HG02571 (cell line): ENCODE measurements around the gene AAMP.
"Not testable (repeated sequence)": the region's sequence is repeated elsewhere in the genome, so short reads cannot be mapped to it uniquely, and the experiment has no call there.

Experiments
- ATAC-seq: cut with Tn5 transposase; IDR thresholded peaks from one replicate; pipeline ENCODE4 v1.9.1; 2021; ENCODE audit warnings: mild to moderate bottlenecking, moderate library complexity; ENCODE audit not compliant: unreplicated experiment

Gene AAMP

DNA sequence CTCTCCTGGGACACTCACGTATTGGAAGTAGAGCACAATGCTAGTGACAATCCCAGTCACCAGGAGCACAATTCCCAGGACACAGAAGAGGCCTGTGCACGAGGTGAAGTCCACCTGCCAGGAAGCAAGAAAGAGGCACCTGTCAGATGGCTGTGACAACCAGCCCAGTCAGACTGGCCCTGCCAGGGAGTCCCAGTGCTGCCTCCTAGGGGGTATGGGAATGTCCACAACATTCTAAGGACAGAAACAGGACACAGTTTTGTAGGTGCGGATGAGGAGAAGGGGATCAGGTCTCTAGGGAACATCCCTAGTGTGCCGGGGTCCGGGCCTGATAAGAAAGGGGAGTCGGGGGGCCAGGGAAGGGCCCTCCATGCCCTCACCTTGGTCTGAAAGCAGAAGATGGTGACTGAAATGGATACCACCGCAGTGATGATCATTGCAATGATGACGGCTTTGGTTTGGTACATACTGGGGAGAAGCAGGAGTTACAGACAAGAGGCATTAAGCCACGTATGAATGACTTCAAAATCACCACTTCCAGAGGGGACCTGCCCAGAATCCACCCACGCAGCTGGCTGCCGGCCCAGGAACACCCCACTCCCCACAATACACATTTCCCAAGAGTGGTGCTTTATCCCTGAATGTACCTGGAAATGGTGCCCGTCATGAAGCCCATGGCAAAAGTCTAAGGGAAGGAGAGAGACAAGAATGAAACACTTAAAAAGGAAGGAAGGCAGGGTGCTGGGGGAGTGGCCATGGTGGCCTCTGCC lies 7.2 kb upstream of the AAMP start:
- ATAC-seq = no peak

DNA sequence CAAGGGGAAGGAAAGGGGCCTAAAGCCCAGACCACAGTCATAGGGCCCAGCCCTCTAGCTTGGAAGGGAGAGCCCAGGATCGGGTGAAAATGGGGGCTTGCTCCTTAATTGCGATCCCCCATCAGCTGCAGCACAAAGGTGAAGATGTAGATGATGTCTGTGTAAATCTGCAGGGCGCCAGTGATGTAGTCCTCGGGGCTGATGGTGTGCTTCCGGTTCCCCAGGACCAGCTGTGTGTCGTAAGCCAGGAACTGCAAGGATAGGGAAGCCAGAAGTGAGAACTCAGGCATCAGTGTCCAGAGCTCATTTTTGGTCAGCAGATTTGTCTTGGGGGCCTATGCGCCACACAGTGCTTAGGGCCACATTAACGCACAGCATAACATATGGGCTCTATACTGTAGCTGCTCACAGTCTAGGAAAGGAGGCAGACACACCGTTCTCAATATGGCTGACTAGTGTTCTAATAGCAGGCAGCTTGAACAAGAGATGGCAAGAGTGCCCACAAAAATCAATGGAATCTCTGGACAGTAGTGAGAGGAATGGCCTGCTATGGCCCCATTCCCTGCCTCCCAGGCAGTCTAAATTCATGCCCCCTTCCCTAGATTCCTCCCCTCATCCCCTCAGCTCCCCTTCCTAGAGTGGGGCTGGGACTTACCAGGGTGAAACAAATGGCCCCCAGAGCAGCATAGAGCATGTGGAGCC lies 5.6 kb upstream of the AAMP start:
- no peak for ATAC-seq

DNA sequence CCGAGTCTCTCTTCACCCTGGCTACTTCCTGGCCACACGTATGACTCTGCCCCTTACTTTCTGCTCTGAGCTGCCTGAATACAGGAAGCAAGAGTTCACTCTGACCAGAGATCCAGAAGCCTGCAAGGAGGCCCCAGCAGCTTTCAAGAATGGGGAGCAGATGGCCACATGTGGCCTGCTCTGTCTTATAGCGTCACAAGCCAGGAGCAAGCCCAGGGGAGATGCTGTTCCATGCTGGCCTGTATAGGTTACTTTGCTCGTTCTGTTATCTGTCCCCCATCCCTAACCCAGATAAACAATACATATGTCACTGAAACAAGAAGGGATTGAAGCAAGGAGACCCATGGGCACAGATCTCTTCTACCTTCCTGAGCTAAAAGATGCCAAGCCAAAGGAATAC lies 4.6 kb upstream of the AAMP start:
- ATAC-seq = no peak

DNA sequence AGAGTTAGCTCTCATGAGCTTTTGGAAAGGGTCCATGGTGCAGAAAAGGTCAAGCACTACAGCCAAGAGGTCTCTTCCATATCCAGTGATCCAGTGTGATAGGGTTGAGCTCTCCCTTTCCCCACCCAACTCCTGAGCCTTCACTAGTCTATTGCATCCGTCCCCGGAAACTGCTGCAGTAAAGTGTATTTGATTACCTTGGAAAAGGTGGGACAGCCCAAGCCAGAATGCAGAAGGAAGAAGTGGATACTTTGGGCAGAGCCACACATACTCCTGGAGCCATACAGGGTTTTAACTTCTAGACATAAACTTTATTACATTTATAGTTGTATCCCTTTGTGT lies 3.9 kb upstream of the AAMP start:
- no peak for ATAC-seq

DNA sequence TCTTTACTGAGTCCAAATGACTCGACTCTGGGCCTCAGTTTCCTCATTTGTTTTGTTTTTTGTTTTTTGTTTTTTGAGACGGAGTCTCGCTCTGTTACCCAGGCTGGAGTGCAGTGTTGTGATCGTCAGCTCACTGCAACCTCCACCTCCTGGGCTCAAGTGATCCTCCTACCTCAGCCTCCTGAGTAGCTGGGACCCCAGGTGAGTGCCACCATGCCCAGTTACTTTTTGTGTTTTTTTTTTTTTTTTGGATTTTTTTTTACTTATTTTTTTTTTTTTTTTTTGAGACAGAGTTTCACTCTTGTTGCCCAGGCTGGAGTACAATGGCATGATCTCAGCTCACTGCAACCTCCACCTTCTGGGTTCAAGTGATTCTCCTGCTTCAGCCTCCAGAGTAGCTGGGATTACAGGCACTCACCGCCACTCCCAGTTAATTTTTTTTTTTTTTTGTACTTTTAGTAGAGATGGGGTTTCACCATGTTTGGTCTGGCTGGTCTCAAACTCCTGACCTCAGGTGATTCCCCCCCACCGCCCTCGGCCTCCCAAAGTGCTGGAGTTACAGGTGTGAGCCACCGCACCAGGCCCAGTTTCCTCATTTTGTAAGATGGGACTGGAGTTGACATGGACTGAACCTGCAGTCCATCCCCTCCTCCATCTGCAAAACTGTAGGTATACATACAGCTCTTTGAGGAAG lies 3.4 kb upstream of the AAMP start:
- not testable (repeated sequence) for ATAC-seq

DNA sequence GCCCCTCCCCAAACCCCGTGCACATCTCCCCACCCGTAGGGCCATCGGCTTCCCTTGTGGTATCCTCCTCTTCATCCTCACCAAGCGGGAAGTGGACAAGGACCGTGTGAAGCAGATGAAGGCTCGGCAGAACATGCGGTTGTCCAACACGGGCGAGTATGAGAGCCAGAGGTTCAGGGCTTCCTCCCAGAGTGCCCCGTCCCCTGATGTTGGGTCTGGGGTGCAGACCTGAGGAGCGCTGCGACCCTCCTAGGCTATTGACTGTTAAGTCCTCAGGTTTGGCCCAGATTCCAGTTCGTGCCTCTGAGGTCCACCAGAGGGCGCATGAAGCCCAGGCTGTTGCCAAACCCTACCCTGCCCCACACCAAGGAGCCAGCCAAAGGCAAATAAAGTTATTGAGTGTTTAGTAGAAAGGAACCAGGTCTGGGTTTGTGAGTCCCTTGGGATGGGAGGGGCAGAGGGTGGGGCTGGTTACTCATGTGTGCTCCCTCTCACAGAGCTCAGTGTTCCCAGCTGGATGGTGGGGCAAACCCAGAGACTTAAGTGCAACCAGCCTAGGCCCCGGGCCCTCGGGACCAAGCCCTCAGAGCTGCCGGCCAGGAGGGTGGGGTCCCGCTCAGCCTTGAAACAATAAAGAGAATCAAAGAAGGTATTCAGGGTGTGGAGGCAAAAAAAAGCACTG lies 2.7 kb upstream of the AAMP start:
- ATAC-seq = no peak

DNA sequence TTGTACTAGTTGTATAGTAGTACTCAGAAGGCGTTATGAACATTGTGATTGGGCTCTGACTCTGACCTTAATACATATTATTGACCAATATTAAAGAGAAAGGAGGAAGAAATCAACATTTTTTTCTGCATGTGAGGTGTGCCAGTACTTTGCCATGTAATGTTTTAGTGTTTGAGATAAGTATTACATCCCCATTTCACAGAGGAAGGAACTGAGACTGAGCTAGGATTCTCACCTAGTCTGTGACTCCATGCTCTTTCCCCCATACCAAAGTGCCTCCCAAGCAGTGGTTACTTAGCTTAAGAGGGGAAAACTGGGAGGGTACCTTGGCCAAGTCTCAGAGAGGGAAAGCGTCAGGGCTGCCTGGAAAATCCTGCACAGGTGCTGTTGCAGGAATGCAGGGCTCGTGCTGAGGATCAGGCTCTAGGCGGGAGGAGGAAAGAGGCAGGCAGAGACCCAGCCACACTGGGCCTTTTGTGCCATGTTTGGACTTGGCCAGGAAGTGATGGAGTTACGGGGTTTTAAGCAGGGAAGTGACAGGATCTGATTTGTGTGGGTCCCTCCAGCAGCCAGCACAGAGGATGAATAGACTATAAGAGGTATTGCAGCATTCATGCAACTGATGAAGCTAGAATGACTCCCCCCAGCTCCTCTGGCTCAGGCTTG lies 2.1 kb upstream of the AAMP start:
- ATAC-seq = no peak

DNA sequence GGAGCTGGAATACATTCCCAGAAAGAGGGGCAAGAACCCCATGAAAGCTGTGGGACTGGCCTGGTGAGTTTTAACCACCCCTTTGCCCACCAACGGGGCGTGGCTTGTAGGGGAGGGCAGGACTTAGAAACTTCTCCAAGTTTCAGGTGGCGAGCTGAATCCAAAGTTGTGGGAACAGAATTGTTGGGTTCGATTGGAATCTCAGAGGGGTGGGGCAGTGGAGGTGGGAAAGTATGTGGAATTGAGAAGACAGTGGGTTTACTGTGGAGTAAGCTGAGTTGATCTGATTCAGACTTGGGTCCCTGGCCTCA lies 1.5 kb upstream of the AAMP start:
- no peak for ATAC-seq

DNA sequence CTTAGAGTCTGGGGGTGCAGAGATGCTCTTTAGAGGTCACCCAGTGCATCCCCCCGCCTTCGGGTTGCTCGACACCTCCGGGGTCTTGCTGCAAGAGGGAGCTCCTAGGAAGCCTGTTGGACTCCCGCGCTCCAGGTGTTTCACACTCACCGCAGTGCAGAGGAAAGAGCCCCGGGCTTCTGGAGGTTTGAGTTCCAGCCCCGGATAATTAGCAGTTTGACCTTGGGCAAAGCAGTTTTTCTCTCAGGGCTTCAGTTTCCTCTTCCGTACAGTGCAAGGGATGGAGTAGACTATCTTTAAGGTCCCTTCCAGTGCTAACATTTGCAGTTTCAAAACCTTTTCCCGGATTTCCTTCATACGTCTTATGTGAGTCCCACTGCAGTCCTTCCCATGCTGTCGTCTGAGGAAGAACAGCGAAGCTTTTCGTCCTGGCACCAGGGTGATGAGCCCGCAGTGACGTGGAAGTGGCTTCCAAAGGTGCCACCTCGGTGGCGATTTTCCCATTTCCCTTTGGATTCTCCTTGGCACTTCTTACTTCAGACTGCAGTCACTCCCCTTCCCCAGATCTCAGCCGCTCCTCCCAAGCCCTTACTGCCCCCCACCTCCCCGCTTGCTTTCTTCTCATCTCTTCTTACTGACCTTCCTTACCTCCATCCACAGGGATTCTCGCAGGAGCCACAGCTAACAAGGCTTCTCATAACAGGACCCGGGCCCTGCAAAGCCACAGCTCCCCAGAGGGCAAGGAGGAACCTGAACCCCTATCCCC lies 967 bp upstream of the AAMP start:
- no peak for ATAC-seq

DNA sequence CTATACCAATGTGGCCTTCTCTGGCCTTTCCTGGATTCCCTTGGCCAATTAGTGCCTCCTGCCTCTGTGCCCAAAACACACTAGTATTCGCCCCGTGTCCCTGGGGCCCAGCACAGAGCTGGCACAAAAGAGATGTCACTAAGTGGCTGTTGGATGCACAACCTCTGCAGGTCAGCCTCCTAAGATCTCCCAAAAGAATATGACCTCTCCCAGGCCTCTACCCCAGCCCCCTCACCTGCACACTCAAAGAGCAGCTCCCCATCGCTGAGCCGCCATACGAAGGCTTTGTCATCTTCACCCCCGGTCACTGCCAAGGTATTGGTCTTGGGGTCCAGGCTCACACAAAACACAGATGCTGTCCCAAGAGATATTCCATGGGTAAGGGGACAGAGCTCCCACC lies 2.7 kb downstream of the AAMP start:
- no peak for ATAC-seq

DNA sequence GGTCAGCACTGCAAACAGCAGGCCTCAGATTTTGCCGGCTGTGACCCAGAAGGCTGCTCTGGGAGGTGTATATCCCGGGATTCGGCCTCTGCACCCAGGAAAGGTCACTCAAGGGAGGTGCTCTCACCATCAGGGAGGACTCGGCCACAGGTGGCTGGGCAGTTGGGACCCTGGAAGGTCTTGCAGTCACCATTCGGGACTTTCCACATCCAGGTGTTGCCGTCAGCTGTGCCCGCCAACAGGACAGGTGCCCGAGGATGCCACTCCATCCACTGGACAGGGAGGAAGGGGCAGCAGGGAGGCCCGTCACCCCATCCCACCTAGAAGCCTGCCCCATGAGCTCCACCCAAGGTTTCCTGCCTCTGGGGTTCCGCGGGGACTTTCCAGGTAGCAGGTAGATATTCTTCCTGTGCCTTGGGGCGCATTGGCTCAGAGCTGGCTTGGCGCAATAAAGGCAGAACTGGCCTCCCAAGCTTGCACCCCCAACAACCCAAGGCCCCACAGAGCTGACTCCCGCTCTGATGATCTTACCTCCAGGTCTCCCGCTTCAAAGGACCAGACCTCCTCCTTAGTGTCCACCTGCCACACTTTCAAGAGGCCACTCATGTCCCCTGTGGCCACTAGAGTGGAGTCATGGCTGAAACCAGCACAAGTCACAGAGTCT lies 3.5 kb downstream of the AAMP start:
- ATAC-seq = no peak

DNA sequence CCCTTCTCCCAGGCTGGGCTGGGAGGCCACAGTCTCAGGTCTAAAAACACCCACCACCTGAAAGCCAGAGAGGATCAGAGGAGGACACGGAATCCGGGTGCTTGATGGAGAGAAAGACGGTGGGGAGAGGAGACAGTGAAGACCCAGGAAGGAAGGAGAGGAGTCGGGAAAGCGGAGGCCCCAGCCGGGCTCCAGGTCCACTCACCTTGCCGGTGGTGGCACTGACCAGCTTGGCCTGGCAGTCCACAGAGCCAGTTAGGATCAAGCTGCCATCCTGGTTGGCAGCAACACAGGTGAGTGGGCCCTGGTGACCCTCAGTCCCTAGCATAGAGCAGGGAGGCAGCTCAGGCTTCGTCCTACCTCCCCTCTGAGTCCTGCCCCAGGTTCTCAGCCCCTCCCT lies 4.3 kb downstream of the AAMP start:
- no peak for ATAC-seq

DNA sequence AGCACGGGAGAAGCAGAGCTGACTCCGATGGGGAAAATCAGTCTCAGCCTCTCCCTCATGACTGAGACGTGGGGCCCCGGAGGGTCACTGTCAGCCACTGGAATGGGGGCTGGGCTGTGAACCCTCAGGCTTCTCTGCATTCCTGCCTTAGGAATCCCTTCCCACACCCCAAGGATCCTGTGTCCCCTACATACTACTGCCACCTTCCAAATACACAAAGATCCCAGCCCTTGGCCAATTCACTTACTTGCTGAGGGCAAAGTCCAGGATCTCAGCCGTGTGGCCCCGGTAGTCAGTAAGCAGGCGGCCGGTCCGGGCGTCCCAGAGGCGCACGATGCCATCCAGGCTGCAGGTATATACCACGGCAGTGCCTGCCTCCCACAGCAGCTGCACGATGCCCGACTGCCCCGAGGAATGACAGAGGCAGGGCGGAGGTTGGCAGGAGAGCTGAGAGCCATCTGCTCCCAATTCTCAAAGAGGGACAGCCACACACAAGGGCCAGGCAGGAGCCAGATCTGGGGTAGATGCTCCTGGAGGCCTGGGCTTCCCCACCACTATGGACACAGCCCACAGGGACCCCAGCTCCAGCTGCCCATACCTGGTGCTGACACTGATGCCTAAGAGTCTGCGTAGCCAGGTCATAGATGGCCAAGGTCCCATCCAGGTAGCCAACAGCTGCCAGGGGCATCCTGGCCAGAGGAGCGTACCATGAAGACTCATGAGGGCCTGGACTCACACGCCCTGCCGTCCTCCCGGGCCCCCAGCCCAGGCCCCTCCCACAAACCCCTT lies 5.0 kb downstream of the AAMP start:
- ATAC-seq = no peak

DNA sequence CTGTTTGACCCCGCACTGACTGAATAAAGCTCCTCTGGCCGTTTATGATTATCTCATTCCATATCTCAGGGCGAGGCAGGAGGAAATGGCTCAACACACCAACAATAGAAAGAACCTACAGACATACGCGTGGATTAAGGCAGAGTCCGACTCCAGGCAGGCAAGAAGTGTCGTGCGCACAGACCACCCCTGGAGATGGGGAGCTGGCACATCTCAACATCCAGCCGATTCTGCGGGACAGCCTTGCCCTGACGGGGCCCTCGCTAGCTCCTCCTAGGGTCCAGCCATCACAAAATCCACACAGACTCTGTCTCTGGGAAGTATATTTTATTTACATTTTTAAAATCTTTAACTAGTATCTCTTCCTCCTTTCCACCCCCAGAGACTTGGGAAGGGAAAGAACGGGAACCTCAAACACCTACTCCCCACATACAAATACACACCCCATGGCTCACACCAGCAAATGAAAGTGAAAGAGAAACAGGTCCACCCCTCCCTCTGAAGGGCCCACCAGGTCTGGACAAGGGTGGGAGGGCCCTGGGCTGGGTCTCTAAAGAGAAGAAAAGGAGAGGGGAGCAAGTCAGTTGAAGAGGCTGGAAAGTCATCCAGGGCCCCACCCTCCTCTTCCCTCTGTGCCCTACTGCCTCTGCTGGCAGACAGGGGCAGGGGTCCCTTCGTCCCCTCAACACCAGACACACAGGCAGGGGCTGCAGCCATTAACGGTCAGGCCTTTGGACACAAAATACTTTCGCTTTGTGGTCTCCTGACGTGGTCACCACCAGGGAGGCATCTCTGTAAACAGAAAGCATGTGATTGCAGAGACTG lies 5.9 kb downstream of the AAMP start:
- no peak for ATAC-seq

DNA sequence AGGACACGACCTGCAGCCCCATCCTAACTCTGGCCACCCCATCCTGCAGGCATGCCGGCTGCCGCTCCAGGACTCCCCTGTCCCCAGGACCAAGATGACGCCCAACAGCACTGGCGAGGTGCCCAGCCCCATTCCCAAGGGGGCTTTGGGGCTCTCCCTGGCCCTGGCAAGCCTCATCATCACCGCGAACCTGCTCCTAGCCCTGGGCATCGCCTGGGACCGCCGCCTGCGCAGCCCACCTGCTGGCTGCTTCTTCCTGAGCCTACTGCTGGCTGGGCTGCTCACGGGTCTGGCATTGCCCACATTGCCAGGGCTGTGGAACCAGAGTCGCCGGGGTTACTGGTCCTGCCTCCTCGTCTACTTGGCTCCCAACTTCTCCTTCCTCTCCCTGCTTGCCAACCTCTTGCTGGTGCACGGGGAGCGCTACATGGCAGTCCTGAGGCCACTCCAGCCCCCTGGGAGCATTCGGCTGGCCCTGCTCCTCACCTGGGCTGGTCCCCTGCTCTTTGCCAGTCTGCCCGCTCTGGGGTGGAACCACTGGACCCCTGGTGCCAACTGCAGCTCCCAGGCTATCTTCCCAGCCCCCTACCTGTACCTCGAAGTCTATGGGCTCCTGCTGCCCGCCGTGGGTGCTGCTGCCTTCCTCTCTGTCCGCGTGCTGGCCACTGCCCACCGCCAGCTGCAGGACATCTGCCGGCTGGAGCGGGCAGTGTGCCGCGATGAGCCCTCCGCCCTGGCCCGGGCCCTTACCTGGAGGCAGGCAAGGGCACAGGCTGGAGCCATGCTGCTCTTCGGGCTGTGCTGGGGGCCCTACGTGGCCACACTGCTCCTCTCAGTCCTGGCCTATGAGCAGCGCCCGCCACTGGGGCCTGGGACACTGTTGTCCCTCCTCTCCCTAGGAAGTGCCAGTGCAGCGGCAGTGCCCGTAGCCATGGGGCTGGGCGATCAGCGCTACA lies 7.0 kb downstream of the AAMP start:
- ATAC-seq = no peak

DNA sequence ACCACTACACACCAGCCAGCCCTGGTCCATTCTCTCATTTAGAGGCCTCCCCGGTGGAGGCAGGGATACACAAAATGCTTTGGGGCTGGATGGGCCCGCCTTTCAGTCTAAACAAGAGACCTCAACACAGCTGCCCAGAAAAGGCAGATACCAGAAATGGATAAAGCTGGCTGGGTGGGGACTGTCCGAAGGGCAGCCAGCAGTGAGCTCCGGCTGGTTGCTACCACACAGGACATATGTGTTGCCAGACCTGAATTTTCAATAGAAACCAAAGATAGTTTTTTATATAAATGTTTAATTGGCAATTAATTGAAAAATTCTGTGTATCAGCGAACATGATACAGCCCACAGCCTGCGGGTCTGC lies 7.7 kb downstream of the AAMP start:
- ATAC-seq = no peak
